ENCODE data around the gene ERCC5.

Gene ERCC5

DNA sequence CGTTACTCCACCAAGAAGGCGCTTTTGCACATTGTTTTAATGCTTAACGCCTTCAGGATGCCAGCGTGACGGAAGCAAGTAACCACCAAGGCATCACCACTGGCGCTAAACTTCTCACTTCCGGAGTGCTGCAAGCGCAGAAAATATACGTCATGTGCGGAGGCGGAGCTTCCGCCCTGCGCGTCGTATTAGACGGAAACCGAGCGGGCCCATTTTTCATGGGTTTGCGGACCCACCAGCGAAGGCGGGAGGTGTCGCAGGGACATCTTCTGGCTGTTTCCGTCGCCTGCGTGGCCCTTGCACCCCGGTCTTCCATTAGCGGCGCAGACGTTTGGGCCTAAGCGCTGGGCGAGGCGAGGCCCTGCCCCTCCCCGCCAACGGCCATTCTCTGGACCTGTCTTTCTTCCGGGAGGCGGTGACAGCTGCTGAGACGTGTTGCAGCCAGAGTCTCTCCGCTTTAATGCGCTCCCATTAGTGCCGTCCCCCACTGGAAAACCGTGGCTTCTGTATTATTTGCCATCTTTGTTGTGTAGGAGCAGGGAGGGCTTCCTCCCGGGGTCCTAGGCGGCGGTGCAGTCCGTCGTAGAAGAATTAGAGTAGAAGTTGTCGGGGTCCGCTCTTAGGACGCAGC is at the start of gene ERCC5:
Gene ERCC5 (plus strand): TSS at position 403 of the 631 bp plus-strand sequence. CDS start 235 bp downstream, outside the sequence.
- peak; percentile 68 to 96 (median 90) for DNase-seq

DNA sequence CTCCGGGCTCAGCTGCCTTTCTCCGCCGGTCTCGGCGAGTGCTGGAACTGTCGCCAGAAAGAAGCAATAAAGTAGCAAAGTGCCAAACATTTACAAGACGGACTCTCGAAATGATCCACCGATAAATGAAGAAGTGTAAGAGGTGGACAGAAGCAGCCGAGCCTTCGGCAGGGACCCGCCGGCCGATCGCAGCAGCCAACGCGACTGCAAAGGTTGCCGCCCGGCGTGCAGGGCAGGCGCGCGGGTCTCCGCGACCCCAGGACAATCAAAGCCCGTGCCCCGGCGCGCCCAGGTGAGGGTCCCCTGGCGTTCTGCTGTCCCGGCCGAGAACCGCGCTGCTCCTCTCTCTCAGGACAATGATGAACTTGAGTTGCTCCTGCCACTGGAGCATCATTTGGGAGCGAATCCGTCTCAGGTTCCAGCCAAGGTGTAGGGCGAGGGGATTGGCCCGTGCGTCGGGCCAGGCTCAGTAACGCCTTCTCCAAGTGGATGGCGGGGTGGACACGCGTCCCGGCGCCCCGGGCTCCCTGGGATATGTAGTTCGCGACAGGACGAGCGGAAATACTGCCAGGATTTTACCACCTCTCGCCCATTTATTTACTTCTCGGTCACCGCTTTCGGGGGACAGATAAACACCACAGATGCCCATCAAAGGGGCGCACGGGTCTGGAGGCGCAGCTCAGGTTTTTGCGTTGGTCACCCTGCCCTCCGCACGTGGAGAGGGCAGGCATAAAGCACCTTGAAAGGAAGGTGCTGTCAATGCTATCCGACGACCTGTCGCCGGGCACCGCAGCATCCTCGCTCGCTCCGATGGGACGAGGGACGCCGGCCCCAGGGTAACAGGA is 47.0 kb upstream of the ERCC5 start, which contains the start of the genes BIVM and POGLUT2:
Gene BIVM (plus strand): TSS at position 539 of the 845 bp plus-strand sequence. CDS start 8,149 bp downstream, outside the sequence.
Gene POGLUT2 (minus strand): TSS at position 396 of the 845 bp plus-strand sequence. CDS start 306 bp downstream, at position 90.
- peak; percentile 12 to 95 (median 82) for DNase-seq

DNA sequence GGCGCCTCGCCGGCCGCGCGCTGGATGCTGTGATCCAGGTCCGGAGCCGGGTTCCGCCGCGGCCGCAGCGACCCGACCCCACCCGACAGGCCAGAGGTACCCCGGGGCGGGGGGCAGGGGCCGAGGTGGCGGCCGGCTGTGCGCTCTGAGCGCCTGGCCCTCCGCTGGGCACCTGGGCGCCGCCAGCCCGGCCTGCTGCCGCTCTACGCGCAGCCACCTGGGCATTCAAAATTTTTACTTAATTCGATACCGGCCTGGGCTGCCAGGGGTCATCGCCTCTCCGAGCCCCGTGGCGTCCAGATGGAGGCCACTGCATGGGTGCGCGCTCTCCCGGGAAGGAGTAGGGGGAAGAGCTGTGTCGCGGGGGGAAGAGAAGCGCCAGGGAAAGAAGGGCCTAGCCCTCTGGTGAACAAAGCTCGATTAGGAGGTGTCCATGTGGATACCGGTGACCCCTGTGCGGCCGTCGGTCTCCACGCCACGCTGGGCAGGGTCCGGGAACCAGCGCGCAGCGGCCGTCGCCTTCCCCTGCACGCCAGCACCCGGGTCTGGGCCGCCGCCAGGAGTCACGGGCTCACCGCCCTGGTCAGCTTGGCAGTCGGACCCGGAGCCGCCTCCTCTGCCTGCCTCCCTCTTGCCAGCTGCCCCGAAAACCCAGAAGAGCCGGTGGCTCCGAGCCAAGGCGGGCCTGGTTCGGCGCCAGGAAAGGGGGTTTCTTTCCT is 46.2 kb upstream of the ERCC5 start:
- DNase-seq: peak in 42 of 56 donors; percentile 18 to 78 (median 58)

DNA sequence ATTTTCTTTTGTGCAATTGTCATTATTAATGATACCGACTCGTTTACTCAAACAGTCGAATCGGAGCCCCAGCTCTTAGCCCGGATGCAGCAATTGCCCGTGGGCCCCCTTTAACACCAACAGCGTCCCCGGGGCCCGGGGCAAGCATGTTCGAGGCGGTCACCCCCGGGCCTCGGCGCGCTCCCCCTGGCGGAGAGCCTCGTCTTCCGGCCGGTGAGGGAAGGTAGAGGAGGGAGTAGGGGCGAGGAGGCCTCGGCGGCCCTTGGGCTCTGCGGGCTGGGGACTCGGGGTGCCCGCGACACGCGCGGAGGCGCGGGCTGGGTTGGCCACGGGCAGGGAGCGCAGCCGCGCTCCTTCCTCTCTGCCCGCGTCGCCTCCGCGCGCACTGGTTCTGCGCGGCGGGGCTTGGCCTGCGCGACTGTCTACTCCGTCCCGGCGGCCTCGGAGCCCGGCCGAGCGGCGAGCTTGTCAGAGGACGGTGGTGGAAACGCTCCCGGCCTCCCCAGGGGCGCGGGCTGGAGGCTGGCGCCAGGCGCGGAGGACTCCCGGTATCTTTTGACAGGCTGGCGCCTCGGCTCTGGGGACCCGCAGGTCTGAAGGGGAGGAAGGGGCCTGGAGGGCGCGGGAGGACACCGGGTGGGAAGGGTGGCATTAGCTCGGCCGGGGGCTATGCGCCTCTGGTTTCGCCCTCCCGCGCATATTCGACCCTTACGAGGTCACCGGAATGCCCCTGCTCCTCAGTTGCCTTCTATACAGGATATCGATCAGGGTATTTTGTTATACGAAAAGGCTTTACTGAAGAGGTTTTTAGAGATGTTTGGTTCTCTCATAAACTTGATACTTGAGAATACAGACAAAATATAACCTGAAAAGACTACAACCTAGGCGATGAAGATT is 45.4 kb upstream of the ERCC5 start:
- peak in 53 of 56 donors; percentile 9 to 90 (median 63) for DNase-seq

- DNase-seq: no peak
Measured at GRCh38 chr13:102805680-102806079, 40.2 kb upstream of the ERCC5 start.

DNA sequence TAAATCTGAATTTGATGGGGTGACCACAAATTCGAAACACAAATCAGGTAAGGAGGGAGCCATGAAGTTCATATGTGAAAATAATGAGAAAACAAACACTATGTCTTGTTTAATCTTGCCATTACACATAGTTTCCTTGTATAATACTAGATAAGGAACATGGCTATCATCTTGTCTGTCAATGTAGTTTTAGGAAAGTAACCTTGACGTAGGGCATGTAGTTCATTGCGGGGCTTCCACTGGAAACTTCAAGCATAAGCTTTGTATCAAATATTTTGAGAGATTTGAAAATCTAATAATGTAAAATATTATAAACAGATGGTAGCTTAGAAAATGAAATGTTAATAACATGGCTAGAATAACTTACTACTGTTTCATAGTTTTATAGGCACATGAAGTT is 38.1 kb upstream of the ERCC5 start:
- DNase-seq: no peak

DNA sequence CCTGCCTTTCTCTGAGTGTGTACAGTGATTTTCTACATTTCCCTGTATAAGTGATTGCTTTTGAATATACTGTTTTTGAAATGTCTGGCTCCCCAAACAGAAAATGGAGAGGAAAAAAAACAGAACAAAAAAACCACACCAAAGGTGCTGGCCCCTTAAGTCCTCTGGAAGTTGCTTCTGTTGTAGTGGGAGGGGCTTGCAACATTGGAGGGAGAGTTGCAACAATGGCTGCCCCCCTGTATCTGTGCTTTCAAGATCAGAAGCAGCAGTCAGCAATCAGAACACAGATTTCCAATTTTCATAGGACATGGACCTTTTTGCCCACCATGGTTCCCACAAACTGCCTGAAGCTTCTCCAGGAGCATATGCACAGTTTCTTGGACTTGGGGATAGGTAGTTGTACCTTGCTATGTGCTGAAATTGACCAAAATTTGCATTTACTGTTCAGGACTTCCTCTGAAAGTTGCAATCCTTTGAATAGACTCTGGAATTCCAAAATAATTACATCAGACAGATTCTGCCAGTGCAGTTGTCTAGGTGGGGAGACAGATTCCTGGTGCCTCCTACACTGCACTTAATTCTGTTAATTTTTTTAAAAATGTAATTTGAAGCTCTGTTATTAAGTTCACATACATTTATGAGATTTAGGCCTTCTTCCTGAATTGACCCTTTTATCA is 33.1 kb upstream of the ERCC5 start:
- no peak for DNase-seq

GRCh38 chr13:102814025-102814607 is 31.7 kb upstream of the ERCC5 start:
- no peak for DNase-seq

DNA sequence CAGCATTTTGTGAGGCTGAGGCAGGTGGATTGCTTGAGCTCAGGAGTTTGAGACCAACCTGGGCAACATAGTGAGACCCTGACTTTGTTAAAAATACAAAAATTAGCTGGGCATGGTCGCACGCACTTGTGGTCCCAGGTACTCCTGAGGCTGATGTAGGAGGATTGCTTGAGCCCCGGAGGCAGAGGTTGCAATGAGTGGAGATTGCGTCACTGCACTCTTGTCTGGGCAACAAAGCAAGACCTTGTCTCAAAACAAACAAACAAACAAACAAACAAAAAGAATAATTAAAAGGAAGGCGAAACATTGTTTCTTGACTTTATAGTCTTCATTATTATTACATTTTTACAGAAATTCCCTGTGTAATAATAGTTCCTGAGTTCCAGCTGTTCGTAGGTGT is 31.0 kb upstream of the ERCC5 start:
- no peak for DNase-seq

- no peak for DNase-seq
Measured at GRCh38 chr13:102815788-102816187, 30.0 kb upstream of the ERCC5 start.

DNA sequence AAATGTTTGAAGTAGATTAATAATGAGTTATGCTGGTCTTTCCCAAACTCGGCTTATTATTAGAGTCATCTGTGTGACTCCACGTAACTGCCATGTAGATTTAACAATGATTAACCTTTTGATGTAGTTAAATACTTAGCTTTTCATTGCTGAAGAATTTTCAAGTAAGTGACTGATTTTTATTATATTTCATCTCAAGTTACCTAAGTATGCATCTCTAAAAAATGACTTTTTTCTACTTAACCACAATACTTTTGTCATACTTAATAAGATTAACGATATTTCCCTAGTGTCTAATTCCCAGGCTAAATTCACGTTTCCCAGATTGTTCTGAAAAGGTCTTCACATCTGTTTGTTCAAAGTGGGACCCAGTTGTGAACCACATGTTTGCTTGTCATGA is 29.1 kb upstream of the ERCC5 start:
- DNase-seq: no peak

- DNase-seq: no peak
Measured at GRCh38 chr13:102817241-102817640, 28.6 kb upstream of the ERCC5 start.

DNA sequence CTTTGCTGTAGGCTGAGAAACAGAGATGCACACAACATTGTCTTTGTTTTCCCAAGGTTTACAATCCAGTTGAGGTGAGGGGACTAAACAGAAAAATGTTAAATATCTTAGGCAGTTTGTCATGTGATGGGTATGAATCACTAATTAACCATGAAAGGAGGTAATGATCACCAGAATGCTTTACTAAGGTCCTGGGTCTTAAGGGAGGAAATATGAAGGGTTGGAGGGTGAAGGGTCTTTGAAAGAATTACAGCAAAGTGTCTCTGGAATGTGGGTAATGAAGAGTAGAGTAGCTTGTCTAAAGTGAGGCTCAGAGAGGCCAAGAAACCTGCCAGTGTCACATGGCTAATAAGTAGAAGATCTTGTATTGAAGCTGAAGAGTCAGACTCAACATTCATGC is 27.9 kb upstream of the ERCC5 start:
- DNase-seq: no peak

DNA sequence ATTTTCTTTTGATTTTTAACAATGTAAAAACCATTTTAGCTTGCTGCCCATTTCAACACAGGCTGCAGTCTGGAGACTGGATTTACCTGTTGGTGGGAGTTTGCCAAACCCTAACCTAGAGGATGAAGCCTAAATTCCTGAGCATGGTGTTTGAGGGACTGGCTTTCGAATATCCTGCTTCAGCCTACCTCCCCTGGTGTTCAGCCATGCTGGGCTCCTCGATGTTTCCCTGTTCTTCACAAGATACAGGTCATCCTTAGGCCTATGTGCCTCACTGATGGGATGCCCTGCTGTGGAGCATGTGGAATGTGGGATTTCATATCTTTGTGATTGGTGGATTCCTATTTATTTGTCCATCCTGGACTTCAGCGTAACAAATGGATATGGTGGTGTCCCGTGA is 20.4 kb upstream of the ERCC5 start:
- DNase-seq: no peak

DNA sequence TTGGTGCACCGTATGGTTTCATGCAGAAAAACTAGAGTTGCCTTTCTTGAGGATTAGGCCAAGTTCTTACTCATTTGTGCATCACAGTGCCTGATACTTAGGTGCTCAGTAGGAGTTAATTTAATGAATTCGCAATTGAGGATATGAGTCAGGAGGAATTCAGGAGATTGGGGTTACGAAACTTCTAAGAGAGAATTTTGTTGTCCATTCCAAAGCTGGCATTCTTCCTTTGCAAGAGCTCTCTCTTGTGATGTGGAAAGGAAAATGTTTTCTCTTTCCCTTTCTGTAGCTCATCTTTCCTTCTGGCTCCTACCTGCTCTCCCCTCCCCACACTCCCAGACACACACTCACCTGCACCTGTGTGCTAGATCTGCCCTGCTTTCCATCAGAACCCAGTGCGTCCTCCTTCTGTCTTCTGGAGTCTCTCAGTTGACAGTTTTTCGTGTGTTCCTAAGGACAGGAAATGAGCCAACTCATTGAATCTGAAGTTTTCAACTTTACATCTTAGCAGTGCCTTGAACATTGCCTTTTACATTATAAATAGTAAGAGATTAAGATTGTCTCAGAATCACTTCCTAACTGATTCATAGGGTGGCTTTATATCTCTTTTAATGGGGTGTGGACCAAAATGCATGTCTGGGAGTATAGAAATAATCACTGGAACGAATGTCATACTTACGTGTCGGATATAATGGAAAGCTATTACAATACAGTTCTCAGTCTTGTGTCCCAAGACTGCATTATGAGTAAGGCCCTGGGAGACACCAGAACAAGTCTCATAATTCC is 19.7 kb upstream of the ERCC5 start:
- peak in 1 of 56 donors; percentile 5 for DNase-seq

GRCh38 chr13:102830646-102831045 is 15.2 kb upstream of the ERCC5 start:
- no peak for DNase-seq

DNA sequence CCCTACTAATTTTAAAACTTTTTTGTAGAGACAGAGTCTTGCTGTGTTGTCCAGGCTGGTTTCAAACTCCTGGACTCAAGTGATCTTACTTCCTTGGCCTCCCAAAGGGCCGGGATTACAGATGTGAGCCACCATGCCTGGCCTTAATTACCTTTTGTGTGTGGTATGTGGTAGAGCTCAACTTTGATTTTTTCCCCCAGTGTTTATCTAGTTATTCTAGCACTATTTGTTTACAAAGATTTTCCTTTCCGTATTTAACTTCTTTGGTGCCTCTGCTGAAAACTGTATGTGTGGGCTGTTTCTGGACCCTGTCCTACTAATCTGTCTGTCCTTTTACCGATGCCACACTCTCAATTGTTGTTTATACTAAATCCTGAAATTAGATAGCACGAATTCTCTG is 9.4 kb upstream of the ERCC5 start:
- no peak for DNase-seq

DNA sequence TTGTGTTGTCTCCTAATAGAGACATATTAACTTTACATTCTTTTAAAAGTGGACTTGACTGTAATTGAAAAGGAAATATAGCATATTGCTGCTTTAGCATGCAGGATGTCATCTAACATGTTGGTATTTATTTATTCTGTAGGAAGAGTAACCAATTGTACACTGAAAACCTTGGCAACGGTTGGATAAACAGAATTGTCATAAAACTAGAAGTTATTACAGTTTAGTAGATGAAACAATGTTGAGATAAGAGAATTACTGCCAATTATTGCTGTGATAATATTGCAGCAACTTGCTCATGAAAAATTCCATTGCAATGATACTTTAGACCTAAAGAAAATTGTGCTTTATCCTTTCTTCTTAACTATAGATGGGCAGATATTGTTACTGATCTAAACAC is 7.6 kb upstream of the ERCC5 start:
- no peak for DNase-seq

DNA sequence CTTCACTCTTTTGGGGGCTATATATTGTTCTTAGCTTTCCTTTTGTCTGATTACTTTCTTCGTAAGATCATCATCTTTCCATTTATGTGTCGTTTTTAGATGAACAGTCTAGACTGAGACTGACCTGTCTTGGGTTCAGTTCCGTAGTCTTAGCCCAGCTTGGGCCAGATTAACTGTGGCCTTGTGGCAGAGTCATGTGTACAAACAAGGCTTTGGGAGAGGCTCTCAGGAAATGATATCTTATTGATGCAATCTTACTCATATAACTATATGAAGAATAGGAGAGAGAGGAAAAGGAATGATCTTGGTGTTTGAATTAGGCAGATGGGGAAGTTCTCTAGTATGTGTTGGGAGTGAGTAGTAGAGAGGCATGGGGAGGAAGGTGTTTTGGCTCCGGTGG is 6.8 kb upstream of the ERCC5 start:
- no peak for DNase-seq

Data from nucleus accumbens (tissue), 56 donors.